ENCODE measurements around the gene OSBPL9. TPM values are rescaled to one million over a fixed set of nuclear protein-coding genes. Genes with fewer than 3 reads are reported as not detected.
A peak's percentile ranks its signal among the peaks of the same experiment; 100 is the strongest.

The OSBPL9 gene
- total and polyA plus RNA-seq, 9 of the 15 experiments (the other 6 are each of a cell fraction or from before 2014, with no cell fraction given): 43.9 to 217 (median 170) TPM

DNA sequence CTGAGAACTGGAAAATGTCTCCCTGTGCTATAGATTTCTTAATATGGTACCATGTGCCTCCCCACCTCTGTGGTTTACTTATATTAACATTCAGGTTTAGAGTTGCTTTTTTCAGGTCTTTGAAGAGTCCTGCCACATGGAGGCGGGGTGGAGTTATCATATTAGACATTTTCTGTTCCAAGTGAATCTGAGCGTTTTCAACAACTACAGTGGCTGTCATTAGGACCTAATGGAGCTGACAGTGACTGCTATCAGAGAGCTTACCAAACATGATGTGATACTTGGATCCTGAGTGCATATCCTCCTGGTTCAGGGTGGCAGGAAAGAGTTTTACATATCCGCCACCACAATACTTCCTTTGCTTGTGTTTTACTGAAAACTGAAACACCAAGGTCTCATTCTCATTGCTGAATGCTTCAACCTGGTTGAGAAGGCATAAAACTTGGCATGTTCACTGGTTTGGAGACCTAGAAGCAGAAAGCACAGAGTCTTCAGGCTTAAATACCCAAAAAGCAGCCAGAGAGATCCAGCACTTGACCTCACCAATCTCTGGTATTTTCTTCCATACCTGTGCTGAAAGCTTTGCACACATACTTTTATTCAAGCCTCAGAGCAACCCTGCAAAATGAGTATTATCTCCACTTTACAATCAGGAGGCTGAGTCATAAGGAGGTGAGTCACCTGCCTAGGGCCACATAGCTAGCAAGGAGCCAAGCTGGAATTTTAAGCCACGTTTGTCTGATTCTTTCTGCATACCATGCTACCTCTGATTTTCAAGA, 47.4 kb upstream of the OSBPL9 start (continued):
- TF ChIP-seq, protein P1, sequence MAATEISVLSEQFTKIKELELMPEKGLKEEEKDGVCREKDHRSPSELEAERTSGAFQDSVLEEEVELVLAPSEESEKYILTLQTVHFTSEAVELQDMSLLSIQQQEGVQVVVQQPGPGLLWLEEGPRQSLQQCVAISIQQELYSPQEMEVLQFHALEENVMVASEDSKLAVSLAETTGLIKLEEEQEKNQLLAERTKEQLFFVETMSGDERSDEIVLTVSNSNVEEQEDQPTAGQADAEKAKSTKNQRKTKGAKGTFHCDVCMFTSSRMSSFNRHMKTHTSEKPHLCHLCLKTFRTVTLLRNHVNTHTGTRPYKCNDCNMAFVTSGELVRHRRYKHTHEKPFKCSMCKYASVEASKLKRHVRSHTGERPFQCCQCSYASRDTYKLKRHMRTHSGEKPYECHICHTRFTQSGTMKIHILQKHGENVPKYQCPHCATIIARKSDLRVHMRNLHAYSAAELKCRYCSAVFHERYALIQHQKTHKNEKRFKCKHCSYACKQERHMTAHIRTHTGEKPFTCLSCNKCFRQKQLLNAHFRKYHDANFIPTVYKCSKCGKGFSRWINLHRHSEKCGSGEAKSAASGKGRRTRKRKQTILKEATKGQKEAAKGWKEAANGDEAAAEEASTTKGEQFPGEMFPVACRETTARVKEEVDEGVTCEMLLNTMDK (IDR thresholded peaks at IDR 0.05; ENCODE audit: borderline replicate concordance, insufficient read depth, low read depth, low read length, poor library complexity, severe bottlenecking): no peak
- TF ChIP-seq ZNF764 (CRISPR knock-in tag; IDR thresholded peaks at IDR 0.05; ENCODE audit: low read depth): no peak
- TF ChIP-seq, protein P2, sequence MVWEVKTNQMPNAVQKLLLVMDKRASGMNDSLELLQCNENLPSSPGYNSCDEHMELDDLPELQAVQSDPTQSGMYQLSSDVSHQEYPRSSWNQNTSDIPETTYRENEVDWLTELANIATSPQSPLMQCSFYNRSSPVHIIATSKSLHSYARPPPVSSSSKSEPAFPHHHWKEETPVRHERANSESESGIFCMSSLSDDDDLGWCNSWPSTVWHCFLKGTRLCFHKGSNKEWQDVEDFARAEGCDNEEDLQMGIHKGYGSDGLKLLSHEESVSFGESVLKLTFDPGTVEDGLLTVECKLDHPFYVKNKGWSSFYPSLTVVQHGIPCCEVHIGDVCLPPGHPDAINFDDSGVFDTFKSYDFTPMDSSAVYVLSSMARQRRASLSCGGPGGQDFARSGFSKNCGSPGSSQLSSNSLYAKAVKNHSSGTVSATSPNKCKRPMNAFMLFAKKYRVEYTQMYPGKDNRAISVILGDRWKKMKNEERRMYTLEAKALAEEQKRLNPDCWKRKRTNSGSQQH (CRISPR knock-in tag; IDR thresholded peaks at IDR 0.05): no peak
- no peak for TF ChIP-seq RBFOX2 (IDR thresholded peaks at IDR 0.05; ENCODE audit: low read depth, low read length)
- no peak for TF ChIP-seq PTBP1 (IDR thresholded peaks at IDR 0.05; ENCODE audit: low read depth, low read length)
- no peak for TF ChIP-seq BRD4 (IDR thresholded peaks at IDR 0.05)
- no peak for TF ChIP-seq ZNF561 (CRISPR knock-in tag; conservative IDR thresholded peaks at IDR 0.05)
- no peak for TF ChIP-seq NR2C1 (IDR thresholded peaks at IDR 0.05)
- TF ChIP-seq NR2C1 (tag; IDR thresholded peaks at IDR 0.05): no peak
- TF ChIP-seq, protein P3, sequence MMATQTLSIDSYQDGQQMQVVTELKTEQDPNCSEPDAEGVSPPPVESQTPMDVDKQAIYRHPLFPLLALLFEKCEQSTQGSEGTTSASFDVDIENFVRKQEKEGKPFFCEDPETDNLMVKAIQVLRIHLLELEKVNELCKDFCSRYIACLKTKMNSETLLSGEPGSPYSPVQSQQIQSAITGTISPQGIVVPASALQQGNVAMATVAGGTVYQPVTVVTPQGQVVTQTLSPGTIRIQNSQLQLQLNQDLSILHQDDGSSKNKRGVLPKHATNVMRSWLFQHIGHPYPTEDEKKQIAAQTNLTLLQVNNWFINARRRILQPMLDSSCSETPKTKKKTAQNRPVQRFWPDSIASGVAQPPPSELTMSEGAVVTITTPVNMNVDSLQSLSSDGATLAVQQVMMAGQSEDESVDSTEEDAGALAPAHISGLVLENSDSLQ (IDR thresholded peaks at IDR 0.05): peak; percentile 56
- no peak for TF ChIP-seq MYNN (IDR thresholded peaks at IDR 0.05)
- no peak for TF ChIP-seq MYNN (CRISPR knock-in tag; IDR thresholded peaks at IDR 0.05)
- TF ChIP-seq, protein P4, sequence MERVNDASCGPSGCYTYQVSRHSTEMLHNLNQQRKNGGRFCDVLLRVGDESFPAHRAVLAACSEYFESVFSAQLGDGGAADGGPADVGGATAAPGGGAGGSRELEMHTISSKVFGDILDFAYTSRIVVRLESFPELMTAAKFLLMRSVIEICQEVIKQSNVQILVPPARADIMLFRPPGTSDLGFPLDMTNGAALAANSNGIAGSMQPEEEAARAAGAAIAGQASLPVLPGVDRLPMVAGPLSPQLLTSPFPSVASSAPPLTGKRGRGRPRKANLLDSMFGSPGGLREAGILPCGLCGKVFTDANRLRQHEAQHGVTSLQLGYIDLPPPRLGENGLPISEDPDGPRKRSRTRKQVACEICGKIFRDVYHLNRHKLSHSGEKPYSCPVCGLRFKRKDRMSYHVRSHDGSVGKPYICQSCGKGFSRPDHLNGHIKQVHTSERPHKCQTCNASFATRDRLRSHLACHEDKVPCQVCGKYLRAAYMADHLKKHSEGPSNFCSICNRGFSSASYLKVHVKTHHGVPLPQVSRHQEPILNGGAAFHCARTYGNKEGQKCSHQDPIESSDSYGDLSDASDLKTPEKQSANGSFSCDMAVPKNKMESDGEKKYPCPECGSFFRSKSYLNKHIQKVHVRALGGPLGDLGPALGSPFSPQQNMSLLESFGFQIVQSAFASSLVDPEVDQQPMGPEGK (CRISPR knock-in tag; IDR thresholded peaks at IDR 0.05; ENCODE audit: borderline replicate concordance): no peak
- no peak for TF ChIP-seq KHSRP (IDR thresholded peaks at IDR 0.05)
- TF ChIP-seq SMARCB1 (IDR thresholded peaks at IDR 0.05; ENCODE audit: insufficient read length, low read depth): no peak
- no peak for TF ChIP-seq NFIC (IDR thresholded peaks at IDR 0.05)
- peak; percentile 54 for TF ChIP-seq CEBPB (tag; IDR thresholded peaks at IDR 0.05)
- TF ChIP-seq, protein P5, sequence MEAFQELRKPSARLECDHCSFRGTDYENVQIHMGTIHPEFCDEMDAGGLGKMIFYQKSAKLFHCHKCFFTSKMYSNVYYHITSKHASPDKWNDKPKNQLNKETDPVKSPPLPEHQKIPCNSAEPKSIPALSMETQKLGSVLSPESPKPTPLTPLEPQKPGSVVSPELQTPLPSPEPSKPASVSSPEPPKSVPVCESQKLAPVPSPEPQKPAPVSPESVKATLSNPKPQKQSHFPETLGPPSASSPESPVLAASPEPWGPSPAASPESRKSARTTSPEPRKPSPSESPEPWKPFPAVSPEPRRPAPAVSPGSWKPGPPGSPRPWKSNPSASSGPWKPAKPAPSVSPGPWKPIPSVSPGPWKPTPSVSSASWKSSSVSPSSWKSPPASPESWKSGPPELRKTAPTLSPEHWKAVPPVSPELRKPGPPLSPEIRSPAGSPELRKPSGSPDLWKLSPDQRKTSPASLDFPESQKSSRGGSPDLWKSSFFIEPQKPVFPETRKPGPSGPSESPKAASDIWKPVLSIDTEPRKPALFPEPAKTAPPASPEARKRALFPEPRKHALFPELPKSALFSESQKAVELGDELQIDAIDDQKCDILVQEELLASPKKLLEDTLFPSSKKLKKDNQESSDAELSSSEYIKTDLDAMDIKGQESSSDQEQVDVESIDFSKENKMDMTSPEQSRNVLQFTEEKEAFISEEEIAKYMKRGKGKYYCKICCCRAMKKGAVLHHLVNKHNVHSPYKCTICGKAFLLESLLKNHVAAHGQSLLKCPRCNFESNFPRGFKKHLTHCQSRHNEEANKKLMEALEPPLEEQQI (IDR thresholded peaks at IDR 0.05): no peak
- no peak for TF ChIP-seq HSF4 (CRISPR knock-in tag; IDR thresholded peaks at IDR 0.05; ENCODE audit: borderline replicate concordance)
- no peak for TF ChIP-seq ZNF253 (CRISPR knock-in tag; conservative IDR thresholded peaks at IDR 0.05)
- TF ChIP-seq KAT2B (IDR thresholded peaks at IDR 0.05; ENCODE audit: low read depth, low read length): no peak
